PFSK-1 (cell line): Measurements from ENCODE around the gene KLK10.

Experiments
- FOXP2 ChIP-seq: optimal IDR thresholded peaks from 2 replicates; pipeline ENCODE3; 2011; ENCODE audit warnings: borderline replicate concordance, control low read depth, inconsistent platforms; ENCODE audit not compliant: insufficient read depth; ENCODE audit errors: extremely low read length, extremely low read depth
- POLR2AphosphoS5 ChIP-seq: IDR thresholded peaks from 2 replicates; pipeline ENCODE4 v1.6.1; 2012; ENCODE audit warnings: low read depth, mild to moderate bottlenecking, control low read depth, low read length, moderate library complexity
- SIN3A ChIP-seq: IDR thresholded peaks from 2 replicates; pipeline ENCODE4 v1.6.1; 2012; ENCODE audit warnings: mild to moderate bottlenecking, low read length, moderate library complexity, borderline replicate concordance; ENCODE audit not compliant: insufficient read depth
- TAF1 ChIP-seq: IDR thresholded peaks from 2 replicates; pipeline ENCODE4 v1.6.1; 2012; ENCODE audit warnings: low read length, control low read depth, borderline replicate concordance; ENCODE audit not compliant: insufficient read depth
- TF ChIP-seq, protein P1 (sequence below), 2 experiments: IDR thresholded peaks; 2 replicates each; pipeline versions ENCODE4 v1.6.1 to v1.8.0; 2011 to 2012; ENCODE audit warnings: low read depth in 2 of 2, low read length in 2 of 2, control low read depth in 1 of 2, inconsistent platforms in 1 of 2, mild to moderate bottlenecking in 1 of 2, moderate library complexity in 1 of 2; ENCODE audit not compliant: insufficient read depth in 1 of 2

Gene KLK10

DNA sequence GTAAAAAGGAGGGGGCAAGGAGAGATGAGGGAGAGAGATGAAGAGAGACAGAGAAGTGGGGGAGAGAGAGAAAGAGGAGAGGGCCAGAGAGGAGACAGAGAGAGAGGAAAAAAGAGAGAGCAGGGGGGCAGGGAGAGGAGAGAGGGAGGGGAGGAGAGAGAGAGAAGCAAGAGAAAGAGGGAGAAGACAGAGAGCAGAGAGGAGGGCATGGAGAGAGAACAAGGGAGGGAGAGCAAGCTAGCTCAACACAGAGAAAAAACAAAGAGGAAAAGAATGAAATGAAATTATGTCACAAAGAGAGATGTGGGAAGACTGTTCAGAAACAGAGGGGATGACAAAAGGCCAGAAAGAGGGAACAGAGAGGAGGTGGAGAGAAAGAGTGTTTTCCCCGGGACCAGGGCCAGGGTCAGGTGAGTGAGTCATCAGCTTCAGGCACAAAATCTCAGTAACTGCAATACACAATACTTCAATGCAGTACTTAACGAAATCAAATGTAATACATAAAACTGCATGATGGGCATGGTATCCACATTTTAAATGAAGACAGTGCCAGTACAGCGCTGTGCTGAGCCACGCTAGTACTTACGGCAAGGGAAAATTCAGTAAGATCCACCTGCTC lies 40.6 kb downstream of the KLK10 start:
- no peak for TF ChIP-seq SIN3A
- no peak for TF ChIP-seq POLR2AphosphoS5
- TF ChIP-seq, protein P1, sequence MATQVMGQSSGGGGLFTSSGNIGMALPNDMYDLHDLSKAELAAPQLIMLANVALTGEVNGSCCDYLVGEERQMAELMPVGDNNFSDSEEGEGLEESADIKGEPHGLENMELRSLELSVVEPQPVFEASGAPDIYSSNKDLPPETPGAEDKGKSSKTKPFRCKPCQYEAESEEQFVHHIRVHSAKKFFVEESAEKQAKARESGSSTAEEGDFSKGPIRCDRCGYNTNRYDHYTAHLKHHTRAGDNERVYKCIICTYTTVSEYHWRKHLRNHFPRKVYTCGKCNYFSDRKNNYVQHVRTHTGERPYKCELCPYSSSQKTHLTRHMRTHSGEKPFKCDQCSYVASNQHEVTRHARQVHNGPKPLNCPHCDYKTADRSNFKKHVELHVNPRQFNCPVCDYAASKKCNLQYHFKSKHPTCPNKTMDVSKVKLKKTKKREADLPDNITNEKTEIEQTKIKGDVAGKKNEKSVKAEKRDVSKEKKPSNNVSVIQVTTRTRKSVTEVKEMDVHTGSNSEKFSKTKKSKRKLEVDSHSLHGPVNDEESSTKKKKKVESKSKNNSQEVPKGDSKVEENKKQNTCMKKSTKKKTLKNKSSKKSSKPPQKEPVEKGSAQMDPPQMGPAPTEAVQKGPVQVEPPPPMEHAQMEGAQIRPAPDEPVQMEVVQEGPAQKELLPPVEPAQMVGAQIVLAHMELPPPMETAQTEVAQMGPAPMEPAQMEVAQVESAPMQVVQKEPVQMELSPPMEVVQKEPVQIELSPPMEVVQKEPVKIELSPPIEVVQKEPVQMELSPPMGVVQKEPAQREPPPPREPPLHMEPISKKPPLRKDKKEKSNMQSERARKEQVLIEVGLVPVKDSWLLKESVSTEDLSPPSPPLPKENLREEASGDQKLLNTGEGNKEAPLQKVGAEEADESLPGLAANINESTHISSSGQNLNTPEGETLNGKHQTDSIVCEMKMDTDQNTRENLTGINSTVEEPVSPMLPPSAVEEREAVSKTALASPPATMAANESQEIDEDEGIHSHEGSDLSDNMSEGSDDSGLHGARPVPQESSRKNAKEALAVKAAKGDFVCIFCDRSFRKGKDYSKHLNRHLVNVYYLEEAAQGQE (IDR thresholded peaks at IDR 0.05; ENCODE audit: insufficient read depth in 1 of 2, low read depth in 2 of 2, low read length in 2 of 2), result no peak
- TF ChIP-seq TAF1, result no peak
- no peak for TF ChIP-seq FOXP2

DNA sequence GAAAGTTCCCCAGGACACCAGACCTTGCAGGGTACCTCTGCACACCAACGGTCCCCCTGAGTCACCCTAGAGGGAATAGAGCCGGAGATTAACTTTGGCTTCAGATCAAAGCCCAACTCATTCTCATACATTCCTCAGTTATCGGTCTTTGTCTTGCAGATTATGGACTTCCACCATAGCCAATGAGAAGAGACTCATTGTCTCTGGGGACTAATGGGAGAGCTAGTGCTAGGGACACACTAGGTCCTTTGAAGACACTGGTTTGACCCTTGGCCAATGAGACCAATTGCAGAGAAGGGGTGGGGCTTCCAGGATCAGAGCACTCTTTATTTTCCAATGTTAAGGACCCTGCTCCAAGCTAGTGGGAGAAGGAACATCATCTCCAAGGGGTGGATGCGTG lies 41.9 kb downstream of the KLK10 start:
- TF ChIP-seq POLR2AphosphoS5 (no peak), TAF1 (no peak), FOXP2 (no peak), SIN3A (no peak)
- TF ChIP-seq, protein P1 (IDR thresholded peaks at IDR 0.05; ENCODE audit: insufficient read depth in 1 of 2, low read depth in 2 of 2, low read length in 2 of 2), result no peak

DNA sequence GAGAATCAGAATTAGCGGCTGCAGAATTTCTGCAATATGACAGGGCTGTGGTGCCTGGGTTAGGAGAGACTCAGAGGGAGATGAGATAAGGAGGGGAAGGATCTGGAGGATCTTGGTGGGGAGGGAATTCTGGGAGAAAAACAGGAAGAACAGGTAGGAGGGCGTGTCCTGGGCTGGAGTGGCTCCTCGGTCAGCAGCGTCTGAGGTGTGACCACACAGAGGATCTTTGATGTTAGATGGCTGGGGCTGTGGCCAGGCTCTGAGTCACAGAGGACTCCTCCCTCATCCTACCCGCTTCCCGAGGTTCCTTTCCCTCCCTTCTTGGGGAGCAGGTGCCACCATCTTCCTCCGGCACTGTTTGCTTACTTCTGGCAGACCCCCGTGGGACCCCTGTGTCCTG lies 43.7 kb downstream of the KLK10 start:
- no peak for TF ChIP-seq POLR2AphosphoS5
- TF ChIP-seq SIN3A, result no peak
- no peak for TF ChIP-seq FOXP2
- TF ChIP-seq TAF1, result no peak
- TF ChIP-seq, protein P1 (IDR thresholded peaks at IDR 0.05; ENCODE audit: insufficient read depth in 1 of 2, low read depth in 2 of 2, low read length in 2 of 2), result no peak

DNA sequence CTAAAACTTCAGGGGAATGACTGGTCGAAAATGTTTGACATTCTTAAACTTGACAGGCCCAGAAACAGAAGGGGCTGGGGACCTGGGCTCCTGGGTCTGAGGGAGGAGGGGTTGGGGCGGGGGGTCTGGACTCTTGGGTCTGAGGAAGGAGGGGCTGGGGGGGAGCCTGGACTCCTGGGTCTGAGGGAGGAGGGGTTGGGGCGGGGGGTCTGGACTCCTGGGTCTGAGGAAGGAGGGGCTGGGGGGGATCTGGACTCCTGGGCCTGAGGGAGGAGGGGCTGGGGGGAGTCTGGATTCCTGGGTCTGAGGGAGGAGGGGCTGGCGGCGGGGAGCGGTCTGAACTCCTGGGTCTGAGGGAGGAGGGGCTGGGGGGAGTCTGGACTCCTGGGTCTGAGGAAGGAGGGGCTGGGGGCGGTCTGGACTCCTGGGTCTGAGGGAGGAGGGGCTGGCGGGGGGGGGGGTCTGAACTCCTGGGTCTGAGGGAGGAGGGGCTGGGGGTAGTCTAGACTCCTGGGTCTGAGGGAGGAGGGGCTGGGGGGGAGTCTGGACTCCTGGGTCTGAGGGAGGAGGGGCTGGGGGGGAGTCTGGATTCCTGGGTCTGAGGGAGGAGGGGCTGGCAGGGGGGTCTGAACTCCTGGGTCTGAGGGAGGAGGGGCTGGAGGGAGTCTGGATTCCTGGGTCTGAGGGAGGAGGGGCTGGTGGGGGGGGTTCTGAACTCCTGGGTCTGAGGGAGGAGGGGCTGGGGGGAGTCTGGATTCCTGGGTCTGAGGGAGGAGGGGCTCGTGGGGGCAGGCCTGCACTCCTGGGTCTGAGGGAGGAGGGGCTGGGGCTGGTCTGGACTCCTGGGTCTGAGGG lies 44.6 kb downstream of the KLK10 start:
- TF ChIP-seq FOXP2 (no peak), TAF1 (no peak), POLR2AphosphoS5 (no peak), SIN3A (no peak)
- TF ChIP-seq, protein P1 (IDR thresholded peaks at IDR 0.05; ENCODE audit: insufficient read depth in 1 of 2, low read depth in 2 of 2, low read length in 2 of 2), result no peak
